K562 (cell line): ENCODE measurements around the gene C16orf92. TPM values are rescaled to one million over a fixed set of nuclear protein-coding genes. Genes with fewer than 3 reads are reported as not detected.
A peak's percentile ranks its signal among the peaks of the same experiment; 100 is the strongest.

Source experiments
- ATF2 ChIP-seq: sonication (generic); formaldehyde crosslinking; IDR thresholded peaks from 2 replicates; pipeline ENCODE4 v1.8.1; 2022; ENCODE audit warnings: missing genetic modification reagents
- CEBPG ChIP-seq, 3 experiments: fragments of 200-800 bp in 1 of 3; sonication (Bioruptor generic) in 1 of 3; sonication (generic) in 1 of 3; formaldehyde crosslinking in 1 of 3; IDR thresholded peaks in 2 of 3; conservative IDR thresholded peaks in 1 of 3; 2 replicates each; pipeline versions ENCODE4 v1.6.1 to v1.8.0; 2016 to 2022; ENCODE audit warnings: missing compliant biosample characterization in 2 of 3, missing genetic modification characterization in 2 of 3, mild to moderate bottlenecking in 1 of 3, missing genetic modification reagents in 1 of 3
- CREB3L1 ChIP-seq: fragments of 450-650 bp; IDR thresholded peaks from 2 replicates; pipeline ENCODE4 v1.6.1; 2014; ENCODE audit warnings: low read depth, mild to moderate bottlenecking, moderate library complexity, borderline replicate concordance
- E2F3 ChIP-seq: fragments of 250-450 bp; sonication (Bioruptor Pico); IDR thresholded peaks from 2 replicates; pipeline ENCODE4 v1.4.0; 2020; ENCODE audit warnings: mild to moderate bottlenecking
- ELF2 ChIP-seq: fragments of 250-450 bp; sonication (Bioruptor Pico); IDR thresholded peaks from 2 replicates; pipeline ENCODE4 v1.5.0; 2021; ENCODE audit warnings: mild to moderate bottlenecking
- GATAD2B ChIP-seq: fragments of 450-650 bp; IDR thresholded peaks from 2 replicates; pipeline ENCODE4 v1.6.1; 2017; ENCODE audit warnings: mild to moderate bottlenecking, borderline replicate concordance
- HDAC1 ChIP-seq, 2 experiments: fragments of 450-650 bp; IDR thresholded peaks; 2 replicates each; pipeline ENCODE4 v1.6.1; 2016 to 2017; ENCODE audit warnings: inconsistent platforms in 1 of 2, mild to moderate bottlenecking in 1 of 2, moderate library complexity in 1 of 2
- HMBOX1 ChIP-seq: sonication (generic); IDR thresholded peaks from 2 replicates; pipeline ENCODE4 v1.6.1; 2016
- JUNB ChIP-seq: fragments of 450-650 bp; formaldehyde crosslinking; conservative IDR thresholded peaks from 2 replicates; pipeline ENCODE4 v1.4.0; 2020; ENCODE audit warnings: mild to moderate bottlenecking
- KDM5B ChIP-seq: fragments of 200-600 bp; sonication (generic); IDR thresholded peaks from 2 replicates; pipeline ENCODE4 v1.6.1; 2012; ENCODE audit warnings: low read depth, mild to moderate bottlenecking, moderate library complexity, low read length, control low read depth, inconsistent platforms; ENCODE audit not compliant: insufficient replicate concordance
- MCM3 ChIP-seq: fragments of 450-650 bp; IDR thresholded peaks from 2 replicates; pipeline ENCODE4 v1.6.1; 2016
- MEF2A ChIP-seq: IDR thresholded peaks from 2 replicates; pipeline ENCODE4 v1.6.1; 2011; ENCODE audit warnings: low read depth, mild to moderate bottlenecking, low read length, moderate library complexity; ENCODE audit not compliant: control insufficient read depth
- POLR3A ChIP-seq: IDR thresholded peaks from 2 replicates; pipeline ENCODE4 v1.6.1; 2011; ENCODE audit warnings: borderline replicate concordance, mild to moderate bottlenecking, moderate library complexity; ENCODE audit not compliant: insufficient read length, insufficient read depth; ENCODE audit errors: extremely low read depth
- PRPF4 ChIP-seq: fragments of 200-400 bp; formaldehyde crosslinking; IDR thresholded peaks from one replicate; pipeline ENCODE4 v1.6.1; 2017; ENCODE audit warnings: low read length, low read depth, mild to moderate bottlenecking; ENCODE audit not compliant: insufficient read depth, poor library complexity, severe bottlenecking
- PTBP1 ChIP-seq: fragments of 200-400 bp; formaldehyde crosslinking; IDR thresholded peaks from 2 replicates; pipeline ENCODE4 v1.6.1; 2017; ENCODE audit warnings: low read depth, low read length
- SIN3A ChIP-seq, 2 experiments: fragments of 150-350 bp in 1 of 2; IDR thresholded peaks; 2 replicates each; pipeline ENCODE4 v1.6.1; 2011 to 2016; ENCODE audit warnings: borderline replicate concordance in 2 of 2, low read depth in 2 of 2, low read length in 2 of 2, mild to moderate bottlenecking in 2 of 2, moderate library complexity in 2 of 2; ENCODE audit not compliant: control insufficient read depth in 1 of 2
- SMARCA5 ChIP-seq: fragments of 450-650 bp; IDR thresholded peaks from 2 replicates; pipeline ENCODE4 v1.6.1; 2016
- TFAM ChIP-seq: fragments of 250-450 bp; sonication (Bioruptor Pico); conservative IDR thresholded peaks from 2 replicates; pipeline ENCODE4 v1.5.0; 2021; ENCODE audit warnings: mild to moderate bottlenecking, moderate library complexity
- ZBTB34 ChIP-seq: fragments of 250-450 bp; sonication (Bioruptor Pico); IDR thresholded peaks from 2 replicates; pipeline ENCODE4 v1.8.0; 2021; ENCODE audit warnings: mild to moderate bottlenecking, moderate library complexity
- ZC3H11A ChIP-seq: IDR thresholded peaks from 2 replicates; pipeline ENCODE4 v1.6.1; 2012; ENCODE audit warnings: low read depth, low read length, improper control_type of control experiment
- ZEB2 ChIP-seq: fragments of 450-650 bp; IDR thresholded peaks from 2 replicates; pipeline ENCODE4 v1.6.1; 2016
- ZNF274 ChIP-seq: IDR thresholded peaks from 2 replicates; pipeline ENCODE4 v1.6.1; 2011; ENCODE audit warnings: low read depth, mild to moderate bottlenecking, low read length, moderate library complexity, borderline replicate concordance
- ZNF695 ChIP-seq: fragments of 450-650 bp; formaldehyde crosslinking; IDR thresholded peaks from 2 replicates; pipeline ENCODE4 v1.4.0; 2020; ENCODE audit warnings: mild to moderate bottlenecking, moderate library complexity
- polyA plus RNA-seq, 8 experiments: library from polyadenylated mRNA; depleted of rRNA in 4 of 8; stranded (reverse) in 5 of 8; unstranded in 3 of 8; fragments of >200 nt; fragmentation: Nextera tagmentation in 2 of 8; fragmentation: Illumina TruSeq in 1 of 8; extraction: Ambion mirVana in 2 of 8; extraction: Trizol in 1 of 8; gene quantifications; 2 replicates each; pipeline versions ENCODE4 v1.2.1 to v1.2.3, GENCODE V29; 2011 to 2014; ENCODE audit warnings: inconsistent platforms in 1 of 8, missing spikeins in 1 of 8
- total RNA-seq, 7 experiments: library from RNA; depleted of rRNA in 6 of 7; stranded (reverse); fragments of >200 nt in 6 of 7; fragmentation: Illumina TruSeq in 2 of 7; extraction: Trizol in 2 of 7; gene quantifications; 2 replicates each; pipeline versions ENCODE4 v1.2.1 to v1.2.3, GENCODE V29; 2011 to 2021; ENCODE audit warnings: low replicate concordance in 1 of 7

Gene C16orf92
- total and polyA plus RNA-seq, 9 of the 15 experiments (the other 6 are each of a cell fraction or from before 2014, with no cell fraction given): not detected

- no peak for TF ChIP-seq GATAD2B
- TF ChIP-seq CREB3L1: 0 out of 2 replicates have a peak, but pooled peaks have one; percentile 71
- TF ChIP-seq ZNF695 (CRISPR knock-in tag): no peak
- peak in 1 of 2 experiments; percentile 67; a peak in 1 of 4 replicates for TF ChIP-seq HDAC1 (IDR thresholded peaks at IDR 0.05)
- TF ChIP-seq MEF2A: no peak
- no peak for TF ChIP-seq HMBOX1
- peak; percentile 66 for TF ChIP-seq ZEB2
- no peak for TF ChIP-seq TFAM (CRISPR knock-in tag)
- TF ChIP-seq SIN3A (IDR thresholded peaks at IDR 0.05; ENCODE audit: borderline replicate concordance in 2 of 2, control insufficient read depth in 1 of 2, low read depth in 2 of 2, low read length in 2 of 2): peak; percentile 36 to 66; a peak in 2 of 4 replicates
- no peak for TF ChIP-seq ZBTB34 (CRISPR knock-in tag)
- no peak for TF ChIP-seq MCM3
- no peak for TF ChIP-seq JUNB (CRISPR knock-in tag)
- TF ChIP-seq POLR3A: no peak
- no peak for TF ChIP-seq KDM5B
- no peak for TF ChIP-seq PRPF4
- TF ChIP-seq ATF2: no peak
- TF ChIP-seq ZNF274: no peak
- peak; percentile 97 for TF ChIP-seq E2F3 (CRISPR knock-in tag)
- TF ChIP-seq ELF2 (CRISPR knock-in tag): peak; percentile 46; the same call in 1 of the 2 replicates
- TF ChIP-seq CEBPG (CRISPR knock-in tag; IDR thresholded peaks at IDR 0.05): no peak
- TF ChIP-seq CEBPG (tag; conservative IDR thresholded peaks at IDR 0.05 in 1 of 2, IDR thresholded peaks at IDR 0.05 in 1 of 2): 0 out of 4 replicates have a peak, but pooled peaks of 1 of the 2 experiments have one; percentile 20
- TF ChIP-seq SMARCA5: no peak
- no peak for TF ChIP-seq PTBP1
- TF ChIP-seq ZC3H11A: no peak
Observed at GRCh38 chr16:29995324-29995910, 27.6 kb upstream of the C16orf92 start, which contains the start of gene HIRIP3 (continued).
